GM12872 (cell line): ENCODE results near the gene NDUFS2.

Experiments used
- CTCF ChIP-seq: IDR thresholded peaks from 3 replicates; pipeline ENCODE4 v1.5.1; 2011; ENCODE audit warnings: low read depth, mild to moderate bottlenecking, low read length, moderate library complexity; ENCODE audit not compliant: insufficient read depth

Gene NDUFS2

GRCh38 chr1:161217831-161218230, 15.7 kb downstream of the NDUFS2 start:
- TF ChIP-seq CTCF = no peak

GRCh38 chr1:161218301-161219077, 16.3 kb downstream of the NDUFS2 start:
- TF ChIP-seq CTCF = no peak

GRCh38 chr1:161219078-161219892, 17.1 kb downstream of the NDUFS2 start:
- TF ChIP-seq CTCF = no peak

GRCh38 chr1:161220002-161220401, 17.8 kb downstream of the NDUFS2 start:
- TF ChIP-seq CTCF = no peak

- no peak for TF ChIP-seq CTCF
Measured at GRCh38 chr1:161222175-161223019, 20.2 kb downstream of the NDUFS2 start.

GRCh38 chr1:161223805-161224694, 21.9 kb downstream of the NDUFS2 start:
- TF ChIP-seq CTCF = no peak
